H1 (cell line): ENCODE data around the gene ZDHHC1. TPM values are rescaled to one million over a fixed set of nuclear protein-coding genes. Genes with fewer than 3 reads are reported as not detected.

ENCODE experiments used
- CTCF ChIA-PET: fragments of 300-600 bp; sonication (Branson Sonifier 250); formaldehyde crosslinking; loops from one replicate; lab custom pipeline; 2021; ENCODE audit not compliant: partially characterized antibody; lab: Charles Lee
- POLR2A ChIA-PET: fragments of 300-600 bp; sonication (Branson Sonifier 250); formaldehyde crosslinking; loops from one replicate; lab custom pipeline; 2021; ENCODE audit warnings: inconsistent platforms; ENCODE audit not compliant: partially characterized antibody; lab: Charles Lee
- DNase-seq, 2 experiments: peaks; one replicate each; pipeline versions ENCODE4 v3.0.0 to v3.0.0-alpha.2; 2010 to 2022; ENCODE audit warnings: low spot score in 2 of 2, low read depth in 1 of 2, mixed read lengths in 1 of 2
- FAIRE-seq: peaks from 2 replicates; lab custom pipeline; 2011; peaks lifted over from hg19 to GRCh38; lab: Jason Lieb, UNC
- H2AFZ ChIP-seq: 2 replicates; pipeline ENCODE4 v1.8.1; 2012; ENCODE audit warnings: low read length, inconsistent platforms
- H2AK5ac ChIP-seq: 2 replicates; pipeline ENCODE4 v1.6.1; 2013; ENCODE audit warnings: low read depth, low read length
- H2BK120ac ChIP-seq: replicated peaks from 2 replicates; pipeline ENCODE3; 2013; ENCODE audit warnings: low read depth, low read length, inconsistent platforms
- H2BK12ac ChIP-seq: 2 replicates; pipeline ENCODE4 v1.6.1; 2013; ENCODE audit warnings: low read depth, low read length
- H2BK15ac ChIP-seq: 2 replicates; pipeline ENCODE4 v1.6.1; 2013; ENCODE audit warnings: low read length
- H2BK20ac ChIP-seq: 2 replicates; pipeline ENCODE4 v1.6.1; 2013; ENCODE audit warnings: low read length
- H2BK5ac ChIP-seq: 2 replicates; pipeline ENCODE4 v1.6.1; 2013; ENCODE audit warnings: low read depth, low read length
- H3K14ac ChIP-seq: 2 replicates; pipeline ENCODE4 v1.6.1; 2013; ENCODE audit warnings: inconsistent platforms; ENCODE audit not compliant: insufficient read length
- H3K18ac ChIP-seq: 2 replicates; pipeline ENCODE4 v1.6.1; 2013; ENCODE audit warnings: low read length; ENCODE audit errors: extremely low read depth
- H3K23ac ChIP-seq: 2 replicates; pipeline ENCODE4 v1.6.1; 2013; ENCODE audit warnings: inconsistent platforms; ENCODE audit not compliant: insufficient read length
- H3K23me2 ChIP-seq: 2 replicates; pipeline ENCODE4 v1.6.1; 2013; ENCODE audit warnings: low read depth, low read length
- H3K27ac ChIP-seq: 2 replicates; pipeline ENCODE4 v1.6.1; 2011; ENCODE audit warnings: low read depth, low read length, inconsistent platforms
- H3K27me3 ChIP-seq, 4 experiments: replicated peaks in 1 of 4; 1 replicate in 1 of 4; 2 replicates in 3 of 4; pipeline versions ENCODE4 v1.6.1 to v1.8.1; 2011 to 2013; ENCODE audit warnings: low read length in 3 of 4, mild to moderate bottlenecking in 3 of 4, inconsistent platforms in 2 of 4, mixed read lengths in 2 of 4, moderate library complexity in 1 of 4; ENCODE audit not compliant: control insufficient read depth in 3 of 4, insufficient read depth in 3 of 4; ENCODE audit errors: extremely low read depth in 1 of 4
- H3K36me3 ChIP-seq, 4 experiments: 2 replicates each; pipeline versions ENCODE4 v1.6.1 to v1.8.1; 2011 to 2013; ENCODE audit warnings: mild to moderate bottlenecking in 4 of 4, low read length in 3 of 4, moderate library complexity in 2 of 4, control low read depth in 1 of 4, inconsistent platforms in 1 of 4; ENCODE audit not compliant: insufficient read depth in 4 of 4, control insufficient read depth in 2 of 4
- H3K4ac ChIP-seq: replicated peaks from 2 replicates; pipeline ENCODE3; 2013; ENCODE audit warnings: low read length, low read depth, mixed read lengths, inconsistent platforms; ENCODE audit not compliant: insufficient read length
- H3K4me1 ChIP-seq, 4 experiments: replicated peaks in 1 of 4; 1 replicate in 1 of 4; 2 replicates in 3 of 4; pipeline versions ENCODE4 v1.6.1 to v1.8.1; 2011 to 2013; ENCODE audit warnings: low read length in 3 of 4, inconsistent platforms in 2 of 4, mixed read lengths in 1 of 4; ENCODE audit not compliant: insufficient read depth in 4 of 4, control insufficient read depth in 3 of 4
- H3K4me2 ChIP-seq, 2 experiments: 2 replicates each; pipeline versions ENCODE4 v1.6.1 to v1.8.1; 2011 to 2013; ENCODE audit warnings: low read depth in 2 of 2, low read length in 2 of 2, control low read depth in 1 of 2, inconsistent platforms in 1 of 2, mild to moderate bottlenecking in 1 of 2; ENCODE audit not compliant: insufficient read depth in 1 of 2
- H3K4me3 ChIP-seq, 4 experiments: fragments of 200-600, 300-600 bp in 1 of 4; sonication (generic), shearing (Covaris generic), sonication (Bioruptor Twin) in 1 of 4; 2 replicates each; pipeline versions ENCODE4 v1.5.1 to v1.8.1; 2011 to 2016; ENCODE audit warnings: low read length in 4 of 4, low read depth in 3 of 4, control low read depth in 2 of 4, inconsistent platforms in 2 of 4, mild to moderate bottlenecking in 2 of 4, mixed read lengths in 1 of 4, moderate library complexity in 1 of 4; ENCODE audit not compliant: insufficient read depth in 2 of 4; ENCODE audit errors: extremely low read depth in 1 of 4
- H3K56ac ChIP-seq: replicated peaks from 2 replicates; pipeline ENCODE3; 2013; ENCODE audit warnings: low read depth, mild to moderate bottlenecking, mixed read lengths, low read length, inconsistent platforms; ENCODE audit not compliant: insufficient read length
- H3K79me1 ChIP-seq: 2 replicates; pipeline ENCODE4 v1.6.1; 2013; ENCODE audit warnings: low read depth, low read length, control low read depth
- H3K79me2 ChIP-seq, 2 experiments: 2 replicates each; pipeline versions ENCODE4 v1.6.1 to v1.8.1; 2012 to 2013; ENCODE audit warnings: low read length in 2 of 2, mild to moderate bottlenecking in 2 of 2, inconsistent platforms in 1 of 2; ENCODE audit not compliant: insufficient read depth in 2 of 2, control insufficient read depth in 1 of 2
- H3K9ac ChIP-seq, 4 experiments: replicated peaks in 1 of 4; 1 replicate in 1 of 4; 2 replicates in 3 of 4; pipeline versions ENCODE4 v1.6.1 to v1.8.1; 2011 to 2013; ENCODE audit warnings: low read depth in 3 of 4, low read length in 3 of 4, control low read depth in 2 of 4, mild to moderate bottlenecking in 2 of 4, moderate library complexity in 2 of 4, inconsistent platforms in 1 of 4; ENCODE audit errors: extremely low read depth in 1 of 4
- H3K9me3 ChIP-seq, 2 experiments: 2 replicates each; pipeline versions ENCODE4 v1.6.1 to v1.8.1; 2012 to 2013; ENCODE audit warnings: mild to moderate bottlenecking in 2 of 2, moderate library complexity in 2 of 2, control low read depth in 1 of 2, inconsistent platforms in 1 of 2, low read depth in 1 of 2, low read length in 1 of 2, mixed read lengths in 1 of 2; ENCODE audit not compliant: insufficient read depth in 2 of 2
- H4K20me1 ChIP-seq, 2 experiments: replicated peaks in 1 of 2; 2 replicates each; pipeline versions ENCODE3 to v1.8.1; 2011 to 2013; ENCODE audit warnings: inconsistent platforms in 2 of 2, low read length in 2 of 2, mild to moderate bottlenecking in 1 of 2; ENCODE audit not compliant: insufficient read depth in 2 of 2, control insufficient read depth in 1 of 2
- H4K5ac ChIP-seq: 2 replicates; pipeline ENCODE4 v1.6.1; 2013; ENCODE audit warnings: low read length, low read depth, mixed read lengths, inconsistent platforms; ENCODE audit not compliant: insufficient read length
- H4K8ac ChIP-seq: 2 replicates; pipeline ENCODE4 v1.8.0; 2013; ENCODE audit warnings: mild to moderate bottlenecking, moderate library complexity, low read length, inconsistent platforms; ENCODE audit not compliant: insufficient read depth; ENCODE audit errors: extremely low read depth
- H4K91ac ChIP-seq: replicated peaks from 2 replicates; pipeline ENCODE3; 2013; ENCODE audit warnings: low read length, mixed read lengths, inconsistent platforms; ENCODE audit not compliant: insufficient read length
- ASH2L ChIP-seq: fragments of 200-600, 300-600 bp; sonication (generic); IDR thresholded peaks from one replicate; pipeline ENCODE4 v1.7.1; 2017; ENCODE audit warnings: low read length
- CBX8 ChIP-seq: fragments of 300-800, 300-1000 bp; sonication (generic); IDR thresholded peaks from 2 replicates; pipeline ENCODE4 v1.7.1; 2016; ENCODE audit warnings: low read depth, low read length, borderline replicate concordance
- CHD2 ChIP-seq: IDR thresholded peaks from 2 replicates; pipeline ENCODE4 v1.6.1; 2012; ENCODE audit warnings: low read length, improper control_type of control experiment
- CREB1 ChIP-seq: IDR thresholded peaks from 2 replicates; pipeline ENCODE4 v1.6.1; 2012; ENCODE audit warnings: inconsistent platforms
- EP300 ChIP-seq, 2 experiments: IDR thresholded peaks; 1 replicate in 1 of 2; 2 replicates in 1 of 2; pipeline ENCODE4 v1.6.1; 2011 to 2012; ENCODE audit warnings: low read depth in 2 of 2, low read length in 2 of 2, mild to moderate bottlenecking in 2 of 2, borderline replicate concordance in 1 of 2, inconsistent platforms in 1 of 2, moderate library complexity in 1 of 2
- JUND ChIP-seq: IDR thresholded peaks from 2 replicates; pipeline ENCODE4 v1.6.1; 2011; ENCODE audit warnings: mild to moderate bottlenecking, improper control_type of control experiment, low read length
- KDM4A ChIP-seq: IDR thresholded peaks from one replicate; pipeline ENCODE4 v1.7.1; 2012; ENCODE audit warnings: low read depth, mild to moderate bottlenecking, moderate library complexity, low read length, inconsistent platforms; ENCODE audit not compliant: severe bottlenecking
- MAFK ChIP-seq: IDR thresholded peaks from 2 replicates; pipeline ENCODE4 v1.6.1; 2012; ENCODE audit warnings: low read depth, mild to moderate bottlenecking, improper control_type of control experiment, low read length
- NANOG ChIP-seq: IDR thresholded peaks from 2 replicates; pipeline ENCODE4 v1.6.1; 2011; ENCODE audit warnings: low read length, low read depth, mild to moderate bottlenecking, inconsistent platforms; ENCODE audit not compliant: insufficient read depth, poor library complexity, severe bottlenecking
- PHF8 ChIP-seq: fragments of 200-600 bp; sonication (generic); conservative IDR thresholded peaks from 2 replicates; pipeline ENCODE4 v1.7.1; 2012; ENCODE audit warnings: low read depth, mild to moderate bottlenecking, inconsistent platforms, low read length, moderate library complexity
- POLR2A ChIP-seq, 2 experiments: IDR thresholded peaks; 1 replicate in 1 of 2; 2 replicates in 1 of 2; pipeline ENCODE4 v1.6.1; 2011; ENCODE audit warnings: low read depth in 2 of 2, low read length in 2 of 2, mild to moderate bottlenecking in 2 of 2; ENCODE audit errors: control extremely low read depth in 1 of 2
- POLR2AphosphoS5 ChIP-seq: IDR thresholded peaks from 2 replicates; pipeline ENCODE4 v1.6.1; 2011; ENCODE audit warnings: low read depth, low read length
- RBBP5 ChIP-seq: IDR thresholded peaks from 2 replicates; pipeline ENCODE4 v1.7.1; 2012; ENCODE audit warnings: low read depth, mild to moderate bottlenecking, inconsistent platforms, low read length, moderate library complexity, borderline replicate concordance
- TAF1 ChIP-seq: IDR thresholded peaks from 2 replicates; pipeline ENCODE4 v1.6.1; 2011; ENCODE audit warnings: mild to moderate bottlenecking, low read depth, low read length
- TEAD4 ChIP-seq: IDR thresholded peaks from 2 replicates; pipeline ENCODE4 v1.6.1; 2012; ENCODE audit warnings: low read depth, low read length, inconsistent platforms, mixed read lengths
- WGBS, 2 experiments: shearing (Covaris generic) in 1 of 2; methylation state at CpG; one replicate each; pipeline versions ENCODE4 v1.1.6 to v1.1.7; 2013 to 2015; ENCODE audit warnings: low lambda C conversion rate in 2 of 2, mixed read lengths in 2 of 2, inconsistent platforms in 1 of 2, low coverage in 1 of 2, missing lambda C conversion rate in 1 of 2; ENCODE audit not compliant: insufficient replicate concordance in 2 of 2, insufficient coverage in 1 of 2, insufficient read length in 1 of 2; ENCODE audit errors: extremely low coverage in 1 of 2, missing lambda C conversion rate in 1 of 2; 5-methylcytosine and 5-hydroxymethylcytosine counted together
- polyA plus RNA-seq, 7 experiments: library from polyadenylated mRNA; depleted of rRNA in 3 of 7; stranded (reverse) in 5 of 7; unstranded in 2 of 7; fragments of >200 nt in 5 of 7; fragments of 200-250 nt in 2 of 7; gene quantifications; 1 replicate in 5 of 7; 2 replicates in 1 of 7; 4 replicates in 1 of 7; pipeline versions ENCODE4 v1.2.1 to v1.2.3, GENCODE V29; 2011 to 2013; ENCODE audit warnings: missing spikeins in 2 of 7, mixed read lengths in 2 of 7
- total RNA-seq: library from RNA; stranded (reverse); fragmentation: NEBNext Ultra II Directional; extraction: Animal tissue kit (Norgen Biotek cat#: 25700); gene quantifications from 2 replicates; pipeline ENCODE4 v1.2.1, GENCODE V29; 2021

ZDHHC1 gene
- total and polyA plus RNA-seq, 2 of the 8 experiments (the other 6 are each of a cell fraction or from before 2014, with no cell fraction given): 3.1 to 4.9 TPM

DNA sequence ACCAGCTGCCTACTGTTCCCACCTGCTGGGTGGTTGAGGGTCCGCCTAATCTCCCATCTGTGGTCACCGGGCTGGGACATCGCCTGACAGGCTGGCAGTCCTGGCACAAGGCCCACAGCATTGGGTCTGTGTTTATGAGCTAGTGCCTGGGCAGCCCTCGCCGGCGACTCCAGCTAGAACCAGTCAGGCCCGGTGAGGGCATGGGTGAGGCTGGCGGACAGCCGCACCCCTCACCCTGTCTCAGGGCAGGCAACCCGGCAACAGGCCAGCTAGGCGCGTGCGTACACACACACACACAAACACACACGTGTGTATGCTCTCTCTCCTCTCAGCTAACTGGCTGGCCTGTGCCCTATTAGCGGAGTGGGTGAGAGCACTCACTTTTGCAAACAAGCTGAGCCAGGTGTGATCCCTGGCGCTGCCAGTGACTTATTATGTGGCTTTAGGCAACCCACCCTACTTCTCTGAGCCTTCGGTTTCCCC, 25.0 kb upstream of the ZDHHC1 start:
- Histone ChIP-seq H3K79me1 (no peaks in the 10 kb centered on the region; the same call in none of the 2 replicates), H2BK120ac (no peak overlapping the region), H3K18ac (no peak overlapping the region), H4K5ac (no peak overlapping the region), H2BK15ac (no peak overlapping the region), H3K36me3 (peaks cover 5 to 16% (median 8%) of the 10 kb centered on the region in 4 experiments; a peak in 7 of 8 replicates), H4K8ac (no peak overlapping the region), H3K4ac (no peak overlapping the region), H3K27me3 (no peaks in the 10 kb centered on the region), H2AK5ac (no peak overlapping the region), H3K56ac (no peak overlapping the region), H4K91ac (no peak overlapping the region), H3K9me3 (no peaks in the 10 kb centered on the region), H3K23ac (no peak overlapping the region), H3K9ac (no peak overlapping the region), H3K4me1 (peaks cover 0 to 8% (median 4%) of the 10 kb centered on the region in 4 experiments; a peak in 5 of 7 replicates), H3K79me2 (no peaks in the 10 kb centered on the region), H3K4me2 (no peak overlapping the region), H2BK20ac (no peak overlapping the region), H2BK5ac (no peak overlapping the region), H3K14ac (no peak overlapping the region), H4K20me1 (peaks cover 0 to 8% of the 10 kb centered on the region in 2 experiments), H3K27ac (no peak overlapping the region), H3K4me3 (no peak overlapping the region), H2AFZ (no peak overlapping the region), H2BK12ac (no peak overlapping the region), H3K23me2 (no peaks in the 10 kb centered on the region)
- FAIRE-seq: no peak
- ChIA-PET CTCF (interaction anchor here (0.6 to 28.6 kb wide), 10 partner anchors 3 to 504 kb away, joined by 3 to 683 read pairs (median 4); partner anchors contain the start of genes HSD11B2 and TPPP3), POLR2A (interaction anchor here (0.9 to 8.5 kb wide), 4 partner anchors 8 to 25 kb away, joined by 3 to 67 read pairs (median 3); partner anchors contain the start of genes HSD11B2 and ZDHHC1)
- WGBS, 2 experiments: 96% methylated on average over 17 of the region's 17 CpGs; no CpG with 5 or more reads in 1 of the 2 experiments
- DNase-seq: no peak
- TF ChIP-seq CHD2 (no peak), PHF8 (no peak), TAF1 (no peak), MAFK (no peak), RBBP5 (no peak), POLR2A (IDR thresholded peaks at IDR 0.05; ENCODE audit: control extremely low read depth in 1 of 2, low read depth in 2 of 2, low read length in 2 of 2) (no peak), NANOG (no peak), EP300 (IDR thresholded peaks at IDR 0.05; ENCODE audit: borderline replicate concordance in 1 of 2, low read depth in 2 of 2, low read length in 2 of 2) (no peak), CBX8 (no peak), KDM4A (no peak), ASH2L (no peak), TEAD4 (no peak), POLR2AphosphoS5 (no peak), JUND (no peak), CREB1 (no peak)
